Keratinocyte (primary cell): Measurements from ENCODE around the gene PRRC2B. TPM values are rescaled to one million over a fixed set of nuclear protein-coding genes. Genes with fewer than 3 reads are reported as not detected.

Experiments
- DNase-seq: peaks from one replicate; pipeline ENCODE4 v3.0.0-alpha.2; 2011; ENCODE audit warnings: low read depth, missing footprints, low spot score
- FAIRE-seq: peaks from 2 replicates; lab custom pipeline; 2011; peaks lifted over from hg19 to GRCh38; lab: Jason Lieb, UNC
- H2AFZ ChIP-seq: 2 replicates; pipeline ENCODE4 v1.6.0; 2012; ENCODE audit warnings: low read length, control low read depth, inconsistent platforms; ENCODE audit not compliant: control insufficient read depth
- H3K27ac ChIP-seq: 2 replicates; pipeline ENCODE4 v1.5.1; 2011; ENCODE audit warnings: low read length; ENCODE audit not compliant: control insufficient read depth, insufficient read depth
- H3K27me3 ChIP-seq: 3 replicates; pipeline ENCODE4 v1.6.0; 2011; ENCODE audit warnings: low read length; ENCODE audit not compliant: control insufficient read depth, insufficient read depth; ENCODE audit errors: extremely low read depth
- H3K36me3 ChIP-seq, 2 experiments: 2 replicates in 1 of 2; 3 replicates in 1 of 2; pipeline ENCODE4 v1.5.1; 2011; ENCODE audit warnings: low read length in 2 of 2, mild to moderate bottlenecking in 1 of 2; ENCODE audit not compliant: control insufficient read depth in 2 of 2, insufficient read depth in 2 of 2; ENCODE audit errors: extremely low read depth in 1 of 2
- H3K4me1 ChIP-seq: 3 replicates; pipeline ENCODE4 v1.5.1; 2011; ENCODE audit warnings: low read length; ENCODE audit not compliant: control insufficient read depth, insufficient read depth; ENCODE audit errors: extremely low read depth
- H3K4me2 ChIP-seq: 3 replicates; pipeline ENCODE4 v1.6.0; 2011; ENCODE audit warnings: low read depth, low read length; ENCODE audit not compliant: control insufficient read depth, insufficient read depth; ENCODE audit errors: extremely low read depth
- H3K4me3 ChIP-seq, 3 experiments: fragments of 200-600 bp in 1 of 3; sonication (generic) in 1 of 3; 2 replicates in 2 of 3; 3 replicates in 1 of 3; pipeline ENCODE4 v1.5.1; 2011 to 2016; ENCODE audit warnings: low read length in 3 of 3, mild to moderate bottlenecking in 3 of 3, control low read depth in 2 of 3, inconsistent platforms in 1 of 3, low read depth in 1 of 3, mixed read lengths in 1 of 3, mixed run types in 1 of 3, moderate library complexity in 1 of 3; ENCODE audit not compliant: control insufficient read depth in 2 of 3, insufficient read depth in 2 of 3; ENCODE audit errors: extremely low read depth in 1 of 3
- H3K79me2 ChIP-seq: 2 replicates; pipeline ENCODE4 v1.6.0; 2012; ENCODE audit warnings: low read length; ENCODE audit not compliant: control insufficient read depth, insufficient read depth
- H3K9ac ChIP-seq: 3 replicates; pipeline ENCODE4 v1.6.0; 2011; ENCODE audit warnings: low read length; ENCODE audit not compliant: control insufficient read depth, insufficient read depth; ENCODE audit errors: extremely low read depth
- H3K9me1 ChIP-seq: 3 replicates; pipeline ENCODE4 v1.6.0; 2011; ENCODE audit warnings: low read length; ENCODE audit not compliant: control insufficient read depth, insufficient read depth; ENCODE audit errors: extremely low read depth
- H3K9me3 ChIP-seq: 2 replicates; pipeline ENCODE4 v1.5.1; 2012; ENCODE audit warnings: low read depth, low read length; ENCODE audit not compliant: control insufficient read depth
- H4K20me1 ChIP-seq: 3 replicates; pipeline ENCODE4 v1.6.0; 2011; ENCODE audit warnings: low read length; ENCODE audit not compliant: control insufficient read depth, insufficient read depth; ENCODE audit errors: extremely low read depth
- CTCF ChIP-seq, 3 experiments: IDR thresholded peaks in 1 of 3; conservative IDR thresholded peaks in 1 of 3; optimal IDR thresholded peaks in 1 of 3; 2 replicates in 2 of 3; 3 replicates in 1 of 3; pipeline versions ENCODE3 to v1.5.1; 2011; ENCODE audit warnings: low read length in 3 of 3, mild to moderate bottlenecking in 3 of 3, moderate library complexity in 2 of 3, control low read depth in 1 of 3, inconsistent platforms in 1 of 3; ENCODE audit not compliant: insufficient read depth in 2 of 3; ENCODE audit errors: extremely low read depth in 1 of 3
- EZH2 ChIP-seq: IDR thresholded peaks from one replicate; pipeline ENCODE4 v1.6.1; 2012; ENCODE audit warnings: inconsistent platforms, mild to moderate bottlenecking, low read length, moderate library complexity
- dilution Hi-C: fragments of 300-500 bp; cut with MboI; formaldehyde crosslinking; loops from one replicate; pipeline ENCODE4 v1.7.0; 2020; ENCODE audit warnings: low sequenced_read_pairs; ENCODE audit not compliant: extremely low pct_ligation_motif_present
- polyA plus RNA-seq, 5 experiments: library from polyadenylated mRNA; depleted of rRNA in 3 of 5; stranded (reverse) in 3 of 5; stranded (forward) in 1 of 5; unstranded in 1 of 5; fragments of >200 nt; gene quantifications; 1 replicate in 1 of 5; 2 replicates in 3 of 5; 3 replicates in 1 of 5; pipeline versions ENCODE4 v1.2.1 to v1.2.3, GENCODE V29; 2011 to 2012; ENCODE audit warnings: missing spikeins in 2 of 5, low read depth in 1 of 5, low replicate concordance in 1 of 5

The PRRC2B gene
- polyA plus RNA-seq, 1 donor (not counting 4 experiments of a cell fraction or from before 2014, with no cell fraction given): 20.8 TPM

GRCh38 chr9:131459056-131459455, 65.2 kb downstream of the PRRC2B start:
- no peaks in the 10 kb centered on the region for H3K4me1 ChIP-seq
- no peaks in the 10 kb centered on the region for H3K9me1 ChIP-seq
- peaks cover 45 to 68% of the 10 kb centered on the region in 2 experiments for H3K36me3 ChIP-seq
- no peak overlapping the region for H3K4me3 ChIP-seq
- dilution Hi-C loops: no loop called here
- no peak overlapping the region for H3K4me2 ChIP-seq
- DNase-seq (no peak), FAIRE-seq (no peak)
- no peak overlapping the region for H3K9ac ChIP-seq
- TF ChIP-seq CTCF (optimal IDR thresholded peaks at IDR 0.05 in 1 of 3, IDR thresholded peaks at IDR 0.05 in 1 of 3, conservative IDR thresholded peaks at IDR 0.05 in 1 of 3; ENCODE audit: extremely low read depth in 1 of 3, insufficient read depth in 2 of 3, low read length in 3 of 3): no peak
- no peak for TF ChIP-seq EZH2
- peaks cover 25% of the 10 kb centered on the region for H3K79me2 ChIP-seq
- no peak overlapping the region for H2AFZ ChIP-seq
- H3K27ac ChIP-seq: no peak overlapping the region
- H3K27me3 ChIP-seq: no peaks in the 10 kb centered on the region
- no peaks in the 10 kb centered on the region for H3K9me3 ChIP-seq
- no peaks in the 10 kb centered on the region for H4K20me1 ChIP-seq

DNA sequence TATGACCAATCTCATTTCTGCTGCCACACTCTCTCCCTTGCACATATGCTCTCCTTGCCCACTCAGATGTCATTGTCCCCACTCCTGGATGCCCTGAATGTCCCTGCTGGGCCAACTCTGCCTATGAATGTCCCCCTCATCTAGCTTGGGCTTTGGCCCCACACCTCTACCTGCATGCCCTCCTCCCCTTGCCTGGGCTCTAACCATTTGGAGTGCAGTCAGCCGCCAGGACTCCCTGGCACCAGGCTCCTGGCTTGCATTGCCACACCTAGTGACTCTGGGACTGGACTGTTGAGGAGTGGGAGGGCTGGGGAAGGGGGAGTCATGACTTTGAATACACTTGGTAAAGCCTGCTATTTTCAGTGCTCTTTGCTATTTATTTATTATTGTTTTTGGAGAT, 67.3 kb downstream of the PRRC2B start:
- Histone ChIP-seq H3K9ac (no peak overlapping the region), H3K27ac (no peak overlapping the region), H3K9me1 (no peaks in the 10 kb centered on the region), H2AFZ (no peak overlapping the region), H3K4me3 (no peak overlapping the region), H3K79me2 (peaks cover 19% of the 10 kb centered on the region), H3K27me3 (no peaks in the 10 kb centered on the region), H4K20me1 (no peaks in the 10 kb centered on the region), H3K9me3 (no peaks in the 10 kb centered on the region), H3K36me3 (peaks cover 44 to 59% of the 10 kb centered on the region in 2 experiments), H3K4me2 (no peak overlapping the region), H3K4me1 (no peaks in the 10 kb centered on the region)
- FAIRE-seq: no peak
- no peak for TF ChIP-seq CTCF (optimal IDR thresholded peaks at IDR 0.05 in 1 of 3, IDR thresholded peaks at IDR 0.05 in 1 of 3, conservative IDR thresholded peaks at IDR 0.05 in 1 of 3; ENCODE audit: extremely low read depth in 1 of 3, insufficient read depth in 2 of 3, low read length in 3 of 3)
- TF ChIP-seq EZH2: no peak
- DNase-seq: no peak
- dilution Hi-C loops: no loop called here
